GM21381 (cell line): ENCODE results near the gene MAP4K4.

ENCODE experiments used
- ATAC-seq: cut with Tn5 transposase; IDR thresholded peaks from one replicate; pipeline ENCODE4 v1.9.1; 2021; ENCODE audit warnings: mild to moderate bottlenecking, moderate library complexity; ENCODE audit not compliant: unreplicated experiment

Gene MAP4K4

GRCh38 chr2:101788565-101788964 lies 91.1 kb downstream of the MAP4K4 start:
- no peak for ATAC-seq

GRCh38 chr2:101788995-101789970 lies 91.8 kb downstream of the MAP4K4 start:
- ATAC-seq, result no peak

- no peak for ATAC-seq
These were observed 92.9 kb downstream of the MAP4K4 start for GRCh38 chr2:101790416-101790815.

- ATAC-seq, result no peak
These were observed 93.3 kb downstream of the MAP4K4 start for GRCh38 chr2:101790857-101791256.

GRCh38 chr2:101792208-101792607 lies 94.7 kb downstream of the MAP4K4 start:
- no peak for ATAC-seq

GRCh38 chr2:101793277-101793969 lies 95.9 kb downstream of the MAP4K4 start:
- ATAC-seq, result no peak

- ATAC-seq, result no peak
These were observed 96.6 kb downstream of the MAP4K4 start for GRCh38 chr2:101794141-101794540.

GRCh38 chr2:101795033-101795432 lies 97.5 kb downstream of the MAP4K4 start:
- no peak for ATAC-seq

- no peak for ATAC-seq
These were observed 99.5 kb downstream of the MAP4K4 start for GRCh38 chr2:101796825-101797600.

- ATAC-seq, result no peak
These were observed 104.0 kb downstream of the MAP4K4 start for GRCh38 chr2:101801496-101801895.

- ATAC-seq, result no peak
These were observed 104.8 kb downstream of the MAP4K4 start for GRCh38 chr2:101802329-101802728.

- ATAC-seq, result no peak
These were observed 105.6 kb downstream of the MAP4K4 start for GRCh38 chr2:101803128-101803527.

GRCh38 chr2:101803945-101804696 lies 106.6 kb downstream of the MAP4K4 start:
- no peak for ATAC-seq

- ATAC-seq, result no peak
These were observed 107.9 kb downstream of the MAP4K4 start for GRCh38 chr2:101805152-101806088.

- no peak for ATAC-seq
These were observed 108.6 kb downstream of the MAP4K4 start for GRCh38 chr2:101806123-101806522.

- ATAC-seq, result no peak
These were observed 109.2 kb downstream of the MAP4K4 start for GRCh38 chr2:101806701-101807100.

- ATAC-seq, result no peak
These were observed 109.7 kb downstream of the MAP4K4 start for GRCh38 chr2:101807242-101807641.

- no peak for ATAC-seq
These were observed 110.6 kb downstream of the MAP4K4 start for GRCh38 chr2:101808006-101808562.

- no peak for ATAC-seq
These were observed 112.2 kb downstream of the MAP4K4 start for GRCh38 chr2:101809698-101810097.
